SK-N-SH (cell line): ENCODE results near the gene GALNT14. TPM values are rescaled to one million over a fixed set of nuclear protein-coding genes. Genes with fewer than 3 reads are reported as not detected.

Experiments
- CTCF ChIA-PET: fragments of 300-600, 350-600 bp; formaldehyde crosslinking; extraction: SDS; loops from one replicate; lab custom pipeline; 2021; lab: Yijun Ruan, JAX
- POLR2A ChIA-PET: fragments of 350-600 bp; sonication (Branson Sonifier 250); formaldehyde crosslinking; extraction: SDS; loops from one replicate; lab custom pipeline; 2020; ENCODE audit warnings: antibody characterized with exemption, inconsistent platforms; lab: Yijun Ruan, JAX
- DNase-seq: peaks from one replicate; pipeline ENCODE4 v3.0.0; 2012
- H2AFZ ChIP-seq: fragments of 200-600 bp; sonication (generic); 2 replicates; pipeline ENCODE4 v1.8.1; 2016; ENCODE audit warnings: antibody characterized with exemption, mild to moderate bottlenecking, low read depth
- H3F3A ChIP-seq: fragments of 200-600 bp; sonication (generic); replicated peaks from 2 replicates; pipeline ENCODE3; 2016; ENCODE audit warnings: antibody characterized with exemption, mild to moderate bottlenecking; ENCODE audit not compliant: insufficient read depth
- H3K27ac ChIP-seq, 2 experiments: fragments of 200-500 bp in 1 of 2; fragments of 200-600 bp in 1 of 2; sonication (Bioruptor generic) in 1 of 2; sonication (generic), shearing (Covaris generic) in 1 of 2; 2 replicates each; pipeline versions ENCODE4 v1.5.1 to v1.6.1; 2014 to 2016; ENCODE audit warnings: low read depth in 2 of 2, inconsistent platforms in 1 of 2, low read length in 1 of 2, mild to moderate bottlenecking in 1 of 2, mixed read lengths in 1 of 2
- H3K27me3 ChIP-seq: fragments of 200-600 bp; sonication (generic), shearing (Covaris generic); 2 replicates; pipeline ENCODE4 v1.6.1; 2016; ENCODE audit warnings: mixed run types; ENCODE audit not compliant: insufficient read depth
- H3K36me3 ChIP-seq, 2 experiments: fragments of 200-500 bp in 1 of 2; fragments of 200-600 bp in 1 of 2; sonication (Bioruptor generic) in 1 of 2; sonication (generic) in 1 of 2; replicated peaks in 1 of 2; 2 replicates each; pipeline versions ENCODE3 to v1.5.1; 2014 to 2016; ENCODE audit warnings: low read length in 1 of 2, mild to moderate bottlenecking in 1 of 2; ENCODE audit not compliant: insufficient read depth in 2 of 2, control insufficient read depth in 1 of 2
- H3K4me1 ChIP-seq, 2 experiments: fragments of 200-500 bp in 1 of 2; fragments of 200-600 bp in 1 of 2; sonication (Bioruptor generic) in 1 of 2; sonication (generic), shearing (Covaris generic) in 1 of 2; 2 replicates each; pipeline versions ENCODE4 v1.5.1 to v1.6.1; 2014 to 2016; ENCODE audit warnings: low read depth in 1 of 2, low read length in 1 of 2, mixed run types in 1 of 2; ENCODE audit not compliant: insufficient read depth in 2 of 2, control insufficient read depth in 1 of 2
- H3K4me2 ChIP-seq: fragments of 200-600 bp; sonication (generic), shearing (Covaris generic); 2 replicates; pipeline ENCODE4 v1.6.1; 2017; ENCODE audit warnings: mixed run types
- H3K4me3 ChIP-seq, 2 experiments: fragments of 200-500 bp in 1 of 2; fragments of 200-600 bp in 1 of 2; sonication (Bioruptor generic) in 1 of 2; sonication (generic), shearing (Covaris generic) in 1 of 2; 2 replicates each; pipeline versions ENCODE4 v1.5.1 to v1.8.1; 2014 to 2016; ENCODE audit warnings: low read depth in 2 of 2, inconsistent platforms in 1 of 2, low read length in 1 of 2, mild to moderate bottlenecking in 1 of 2, mixed read lengths in 1 of 2, moderate library complexity in 1 of 2
- H3K79me2 ChIP-seq: fragments of 200-600 bp; sonication (generic); 2 replicates; pipeline ENCODE4 v1.8.1; 2017; ENCODE audit warnings: mild to moderate bottlenecking; ENCODE audit not compliant: insufficient read depth
- H3K9ac ChIP-seq: fragments of 200-600 bp; sonication (generic); 2 replicates; pipeline ENCODE4 v1.6.1; 2017; ENCODE audit warnings: mixed run types
- H3K9me2 ChIP-seq: fragments of 200-600 bp; sonication (generic); 2 replicates; pipeline ENCODE4 v1.6.1; 2017; ENCODE audit warnings: mixed run types
- H3K9me3 ChIP-seq: fragments of 200-600 bp; sonication (generic); 2 replicates; pipeline ENCODE4 v1.6.1; 2017; ENCODE audit warnings: mixed run types, mild to moderate bottlenecking, moderate library complexity
- H4K20me1 ChIP-seq: fragments of 200-600 bp; sonication (generic); 2 replicates; pipeline ENCODE4 v1.6.1; 2017; ENCODE audit warnings: mild to moderate bottlenecking, mixed run types; ENCODE audit not compliant: insufficient read depth
- ELF1 ChIP-seq: IDR thresholded peaks from 2 replicates; pipeline ENCODE4 v1.4.0; 2012
- FOXJ3 ChIP-seq: sonication (generic); formaldehyde crosslinking; IDR thresholded peaks from 2 replicates; pipeline ENCODE4 v1.5.1; 2020; ENCODE audit warnings: mild to moderate bottlenecking, missing genetic modification reagents
- GATA2 ChIP-seq: sonication (generic); formaldehyde crosslinking; IDR thresholded peaks from 2 replicates; pipeline ENCODE4 v1.5.0; 2020; ENCODE audit warnings: mild to moderate bottlenecking, missing genetic modification reagents
- MXI1 ChIP-seq: IDR thresholded peaks from 2 replicates; pipeline ENCODE4 v1.6.1; 2012; ENCODE audit warnings: mild to moderate bottlenecking, low read depth, low read length, improper control_type of control experiment
- RFX5 ChIP-seq: IDR thresholded peaks from 2 replicates; pipeline ENCODE4 v1.6.1; 2012; ENCODE audit warnings: mild to moderate bottlenecking, improper control_type of control experiment, low read length
- RXRA ChIP-seq: IDR thresholded peaks from 2 replicates; pipeline ENCODE4 v1.4.0; 2012; ENCODE audit warnings: low read depth, mild to moderate bottlenecking, borderline replicate concordance
- SIN3A ChIP-seq: IDR thresholded peaks from 2 replicates; pipeline ENCODE4 v1.6.1; 2012; ENCODE audit warnings: low read depth, mild to moderate bottlenecking, low read length, moderate library complexity, borderline replicate concordance
- YY1 ChIP-seq: IDR thresholded peaks from 2 replicates; pipeline ENCODE4 v1.4.0; 2012; ENCODE audit warnings: low read depth, mild to moderate bottlenecking
- WGBS: methylation state at CpG from one replicate; pipeline ENCODE4 v1.1.6; 2017; ENCODE audit warnings: low lambda C conversion rate; 5-methylcytosine and 5-hydroxymethylcytosine counted together
- polyA plus RNA-seq, 3 experiments: library from polyadenylated mRNA; depleted of rRNA; stranded (reverse); fragments of >200 nt; gene quantifications; 2 replicates each; pipeline ENCODE4 v1.2.3, GENCODE V29; 2012
- TF ChIP-seq, protein P1 (sequence below): fragments of 200-600 bp; sonication (generic); IDR thresholded peaks from 2 replicates; pipeline ENCODE4 v1.6.1; 2017; ENCODE audit warnings: antibody characterized with exemption, mild to moderate bottlenecking, moderate library complexity
- TF ChIP-seq, protein P2 (sequence below): IDR thresholded peaks from 2 replicates; pipeline ENCODE4 v1.4.0; 2012; ENCODE audit warnings: low read depth, borderline replicate concordance
- TF ChIP-seq, protein P3 (sequence below): IDR thresholded peaks from 2 replicates; pipeline ENCODE4; 2012
- TF ChIP-seq, protein P4 (sequence below): IDR thresholded peaks from 2 replicates; pipeline ENCODE4 v1.4.0; 2012; ENCODE audit warnings: low read depth, borderline replicate concordance

GALNT14 gene
- polyA plus RNA-seq, 1 of the 3 experiments (the other 2 are of a cell fraction): 1.6 TPM

DNA sequence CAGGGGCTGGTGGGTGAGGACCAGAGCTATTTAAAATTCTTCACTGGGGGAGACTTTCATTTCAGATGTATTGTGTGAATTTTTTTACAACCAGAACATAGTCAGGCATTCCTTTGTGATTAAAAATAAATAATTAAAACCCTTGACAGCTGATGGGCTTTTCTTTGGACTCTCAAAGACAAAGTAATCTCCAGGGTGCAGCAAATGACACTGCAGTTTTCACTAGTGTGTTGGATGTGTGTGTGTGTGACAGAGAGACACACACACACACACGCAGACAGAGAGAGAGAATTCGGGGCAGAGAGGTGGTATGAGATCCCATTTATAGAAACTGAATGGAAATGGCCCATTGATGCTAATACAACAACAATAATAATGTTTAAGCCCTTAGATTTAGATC, 10.3 kb upstream of the GALNT14 start:
- H2AFZ ChIP-seq: no peak overlapping the region

DNA sequence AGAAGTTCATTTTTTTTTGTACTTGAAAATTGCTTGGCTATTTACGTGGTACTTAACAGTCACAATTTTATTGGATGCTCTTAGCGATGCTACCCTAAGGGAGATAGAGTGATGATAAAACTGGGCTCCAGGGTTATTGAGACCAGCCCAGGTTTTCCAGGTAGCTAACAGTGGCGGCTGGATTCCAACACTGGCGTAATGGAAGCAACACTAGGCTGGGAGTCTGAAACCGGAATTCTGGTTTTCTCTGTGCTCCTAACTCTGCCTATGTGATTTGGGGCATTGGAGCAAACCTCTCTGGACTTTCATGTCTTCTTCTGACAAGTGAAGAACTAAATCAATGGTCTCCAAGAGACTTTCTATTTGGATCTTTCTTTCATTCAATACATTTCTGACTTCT, 9.4 kb upstream of the GALNT14 start:
- Histone ChIP-seq H3F3A (no peaks in the 10 kb centered on the region), H3K9me2 (no peaks in the 10 kb centered on the region), H3K36me3 (no peaks in the 10 kb centered on the region), H3K9me3 (no peaks in the 10 kb centered on the region), H3K27me3 (0 out of 2 replicates have a peak, but pooled peaks cover 5% of the 10 kb centered on the region), H2AFZ (no peak overlapping the region), H3K9ac (no peak overlapping the region), H3K4me3 (no peak overlapping the region), H3K79me2 (no peaks in the 10 kb centered on the region), H4K20me1 (no peaks in the 10 kb centered on the region), H3K4me2 (no peak overlapping the region), H3K27ac (no peak overlapping the region), H3K4me1 (no peaks in the 10 kb centered on the region; a peak in 1 of 4 replicates)
- no peak for DNase-seq
- ChIA-PET POLR2A (no interaction called here), CTCF (interaction anchor here (1.3 to 11.7 kb wide), 3 partner anchors 10 to 434 kb away, joined by 3 to 130 read pairs (median 67); no protein-coding TSS in a partner anchor)
- TF ChIP-seq, protein P1, sequence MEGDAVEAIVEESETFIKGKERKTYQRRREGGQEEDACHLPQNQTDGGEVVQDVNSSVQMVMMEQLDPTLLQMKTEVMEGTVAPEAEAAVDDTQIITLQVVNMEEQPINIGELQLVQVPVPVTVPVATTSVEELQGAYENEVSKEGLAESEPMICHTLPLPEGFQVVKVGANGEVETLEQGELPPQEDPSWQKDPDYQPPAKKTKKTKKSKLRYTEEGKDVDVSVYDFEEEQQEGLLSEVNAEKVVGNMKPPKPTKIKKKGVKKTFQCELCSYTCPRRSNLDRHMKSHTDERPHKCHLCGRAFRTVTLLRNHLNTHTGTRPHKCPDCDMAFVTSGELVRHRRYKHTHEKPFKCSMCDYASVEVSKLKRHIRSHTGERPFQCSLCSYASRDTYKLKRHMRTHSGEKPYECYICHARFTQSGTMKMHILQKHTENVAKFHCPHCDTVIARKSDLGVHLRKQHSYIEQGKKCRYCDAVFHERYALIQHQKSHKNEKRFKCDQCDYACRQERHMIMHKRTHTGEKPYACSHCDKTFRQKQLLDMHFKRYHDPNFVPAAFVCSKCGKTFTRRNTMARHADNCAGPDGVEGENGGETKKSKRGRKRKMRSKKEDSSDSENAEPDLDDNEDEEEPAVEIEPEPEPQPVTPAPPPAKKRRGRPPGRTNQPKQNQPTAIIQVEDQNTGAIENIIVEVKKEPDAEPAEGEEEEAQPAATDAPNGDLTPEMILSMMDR: no peak
- TF ChIP-seq RXRA: no peak
- TF ChIP-seq, protein P2, sequence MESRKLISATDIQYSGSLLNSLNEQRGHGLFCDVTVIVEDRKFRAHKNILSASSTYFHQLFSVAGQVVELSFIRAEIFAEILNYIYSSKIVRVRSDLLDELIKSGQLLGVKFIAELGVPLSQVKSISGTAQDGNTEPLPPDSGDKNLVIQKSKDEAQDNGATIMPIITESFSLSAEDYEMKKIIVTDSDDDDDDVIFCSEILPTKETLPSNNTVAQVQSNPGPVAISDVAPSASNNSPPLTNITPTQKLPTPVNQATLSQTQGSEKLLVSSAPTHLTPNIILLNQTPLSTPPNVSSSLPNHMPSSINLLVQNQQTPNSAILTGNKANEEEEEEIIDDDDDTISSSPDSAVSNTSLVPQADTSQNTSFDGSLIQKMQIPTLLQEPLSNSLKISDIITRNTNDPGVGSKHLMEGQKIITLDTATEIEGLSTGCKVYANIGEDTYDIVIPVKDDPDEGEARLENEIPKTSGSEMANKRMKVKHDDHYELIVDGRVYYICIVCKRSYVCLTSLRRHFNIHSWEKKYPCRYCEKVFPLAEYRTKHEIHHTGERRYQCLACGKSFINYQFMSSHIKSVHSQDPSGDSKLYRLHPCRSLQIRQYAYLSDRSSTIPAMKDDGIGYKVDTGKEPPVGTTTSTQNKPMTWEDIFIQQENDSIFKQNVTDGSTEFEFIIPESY: no peak
- TF ChIP-seq ELF1: no peak
- no peak for TF ChIP-seq GATA2 (CRISPR knock-in tag)
- no peak for TF ChIP-seq SIN3A
- no peak for TF ChIP-seq YY1
- TF ChIP-seq, protein P3, sequence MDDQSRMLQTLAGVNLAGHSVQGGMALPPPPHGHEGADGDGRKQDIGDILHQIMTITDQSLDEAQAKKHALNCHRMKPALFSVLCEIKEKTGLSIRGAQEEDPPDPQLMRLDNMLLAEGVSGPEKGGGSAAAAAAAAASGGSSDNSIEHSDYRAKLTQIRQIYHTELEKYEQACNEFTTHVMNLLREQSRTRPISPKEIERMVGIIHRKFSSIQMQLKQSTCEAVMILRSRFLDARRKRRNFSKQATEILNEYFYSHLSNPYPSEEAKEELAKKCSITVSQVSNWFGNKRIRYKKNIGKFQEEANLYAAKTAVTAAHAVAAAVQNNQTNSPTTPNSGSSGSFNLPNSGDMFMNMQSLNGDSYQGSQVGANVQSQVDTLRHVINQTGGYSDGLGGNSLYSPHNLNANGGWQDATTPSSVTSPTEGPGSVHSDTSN: no peak
- 59% methylated on average over 5 of the region's 5 CpGs for WGBS

More for the DNA sequence above, 10.3 kb upstream of the GALNT14 start:
- no peaks in the 10 kb centered on the region for H3K9me2 ChIP-seq
- no peak overlapping the region for H3K9ac ChIP-seq
- ChIA-PET POLR2A (no interaction called here), CTCF (interaction anchor here (1.3 to 11.7 kb wide), 4 partner anchors 9 to 435 kb away, joined by 3 to 130 read pairs (median 51); partner anchors contain the start of gene GALNT14)
- H3K27me3 ChIP-seq: 0 out of 2 replicates have a peak, but pooled peaks cover 5% of the 10 kb centered on the region
- no peaks in the 10 kb centered on the region for H3K36me3 ChIP-seq
- 40% methylated on average over 2 of the region's 2 CpGs for WGBS
- H3K9me3 ChIP-seq: no peaks in the 10 kb centered on the region
- no peak overlapping the region for H3K4me3 ChIP-seq
- no peaks in the 10 kb centered on the region for H3K79me2 ChIP-seq
- DNase-seq: no peak
- H3F3A ChIP-seq: no peaks in the 10 kb centered on the region
- no peak overlapping the region for H3K4me2 ChIP-seq
- no peak overlapping the region for H3K27ac ChIP-seq
- no peaks in the 10 kb centered on the region for H4K20me1 ChIP-seq
- no peaks in the 10 kb centered on the region; a peak in 1 of 4 replicates for H3K4me1 ChIP-seq
- TF ChIP-seq FOXJ3 (CRISPR knock-in tag) (no peak), MXI1 (no peak), RFX5 (no peak)
- TF ChIP-seq, protein P4, sequence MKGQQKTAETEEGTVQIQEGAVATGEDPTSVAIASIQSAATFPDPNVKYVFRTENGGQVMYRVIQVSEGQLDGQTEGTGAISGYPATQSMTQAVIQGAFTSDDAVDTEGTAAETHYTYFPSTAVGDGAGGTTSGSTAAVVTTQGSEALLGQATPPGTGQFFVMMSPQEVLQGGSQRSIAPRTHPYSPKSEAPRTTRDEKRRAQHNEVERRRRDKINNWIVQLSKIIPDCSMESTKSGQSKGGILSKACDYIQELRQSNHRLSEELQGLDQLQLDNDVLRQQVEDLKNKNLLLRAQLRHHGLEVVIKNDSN: no peak
